ENCODE measurements around the gene CSTA. TPM values are rescaled to one million over a fixed set of nuclear protein-coding genes. Genes with fewer than 3 reads are reported as not detected.
"Not testable (repeated sequence)": the region's sequence is repeated elsewhere in the genome, so short reads cannot be mapped to it uniquely, and the experiment has no call there.

The CSTA gene
- total RNA-seq, 1 donor from 2014 or later, result not detected

GRCh38 chr3:122364490-122364889 lies 39.4 kb downstream of the CSTA start:
- H3K27ac ChIP-seq, result no peak overlapping the region
- intact Hi-C loops (cut with DNase I), result no loop called here

GRCh38 chr3:122365073-122365472 lies 40.0 kb downstream of the CSTA start:
- no peak overlapping the region for H3K27ac ChIP-seq
- no peak for TF ChIP-seq CTCF (IDR thresholded peaks at IDR 0.05)
- no peak for DNase-seq (ENCODE audit: low spot score in 2 of 2)
- no peaks in the 10 kb centered on the region for H3K9me3 ChIP-seq
- H3K4me3 ChIP-seq, result no peak overlapping the region
- no peaks in the 10 kb centered on the region for H3K4me1 ChIP-seq
- intact Hi-C loops (cut with DNase I), result no loop called here
- no peaks in the 10 kb centered on the region for H3K27me3 ChIP-seq
- peaks cover 42 to 46% of the 10 kb centered on the region in 2 donors for H3K36me3 ChIP-seq

More at GRCh38 chr3:122364490-122364889, 39.4 kb downstream of the CSTA start:
- TF ChIP-seq CTCF (IDR thresholded peaks at IDR 0.05), result no peak
- no peaks in the 10 kb centered on the region for H3K4me1 ChIP-seq
- H3K36me3 ChIP-seq, result peaks cover 42% of the 10 kb centered on the region in 2 donors
- no peaks in the 10 kb centered on the region for H3K27me3 ChIP-seq
- no peak overlapping the region for H3K4me3 ChIP-seq
- no peak for DNase-seq (ENCODE audit: low spot score in 2 of 2)
- no peaks in the 10 kb centered on the region for H3K9me3 ChIP-seq

- H3K36me3 ChIP-seq, result peaks cover 42 to 47% of the 10 kb centered on the region in 2 donors
- H3K4me3 ChIP-seq; intact Hi-C loops (cut with DNase I); H3K27ac ChIP-seq; H3K27me3 ChIP-seq; H3K9me3 ChIP-seq; H3K4me1 ChIP-seq; DNase-seq (ENCODE audit: low spot score in 2 of 2): not testable (repeated sequence)
Measured at GRCh38 chr3:122365582-122366378, 40.7 kb downstream of the CSTA start.

GRCh38 chr3:122366379-122366749 lies 41.3 kb downstream of the CSTA start:
- TF ChIP-seq CTCF (IDR thresholded peaks at IDR 0.05), result no peak
- intact Hi-C loops (cut with DNase I), result no loop called here
- Histone ChIP-seq H3K4me1 (no peaks in the 10 kb centered on the region), H3K4me3 (no peak overlapping the region), H3K27me3 (no peaks in the 10 kb centered on the region), H3K9me3 (no peaks in the 10 kb centered on the region), H3K36me3 (peaks cover 40 to 52% of the 10 kb centered on the region in 2 donors), H3K27ac (no peak overlapping the region)
- no peak for DNase-seq (ENCODE audit: low spot score in 2 of 2)

- H3K4me1 ChIP-seq, result no peaks in the 10 kb centered on the region
- TF ChIP-seq CTCF (IDR thresholded peaks at IDR 0.05), result no peak
- H3K36me3 ChIP-seq, result peaks cover 0 to 11% of the 10 kb centered on the region in 2 donors
- H3K9me3 ChIP-seq, result no peaks in the 10 kb centered on the region
- H3K27ac ChIP-seq, result no peak overlapping the region
- H3K27me3 ChIP-seq, result no peaks in the 10 kb centered on the region
- intact Hi-C loops (cut with DNase I), result no loop called here
- H3K4me3 ChIP-seq, result no peak overlapping the region
- no peak for DNase-seq (ENCODE audit: low spot score in 2 of 2)
Measured at GRCh38 chr3:122374034-122374433, 49.0 kb downstream of the CSTA start.

GRCh38 chr3:122377975-122378374 lies 52.9 kb downstream of the CSTA start:
- Histone ChIP-seq H3K27me3 (no peaks in the 10 kb centered on the region), H3K4me3 (no peak overlapping the region), H3K27ac (no peak overlapping the region), H3K9me3 (no peaks in the 10 kb centered on the region), H3K36me3 (no peaks in the 10 kb centered on the region), H3K4me1 (peaks cover 0 to 3% of the 10 kb centered on the region in 2 donors)
- no peak for TF ChIP-seq CTCF (IDR thresholded peaks at IDR 0.05)
- intact Hi-C loops (cut with DNase I), result no loop called here
- no peak for DNase-seq (ENCODE audit: low spot score in 2 of 2)
